Measurements from ENCODE around the gene PSMD10. TPM values are rescaled to one million over a fixed set of nuclear protein-coding genes. Genes with fewer than 3 reads are reported as not detected.

Gene PSMD10, protein sequence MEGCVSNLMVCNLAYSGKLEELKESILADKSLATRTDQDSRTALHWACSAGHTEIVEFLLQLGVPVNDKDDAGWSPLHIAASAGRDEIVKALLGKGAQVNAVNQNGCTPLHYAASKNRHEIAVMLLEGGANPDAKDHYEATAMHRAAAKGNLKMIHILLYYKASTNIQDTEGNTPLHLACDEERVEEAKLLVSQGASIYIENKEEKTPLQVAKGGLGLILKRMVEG
- polyA plus RNA-seq (2014; cell fraction: cytosol; rRNA removed), result 92.9 and 93.7 TPM in 2 replicates
- 34.9 and 50.8 TPM in 2 replicates for polyA plus RNA-seq (2014; cell fraction: nucleus; rRNA removed)

DNA sequence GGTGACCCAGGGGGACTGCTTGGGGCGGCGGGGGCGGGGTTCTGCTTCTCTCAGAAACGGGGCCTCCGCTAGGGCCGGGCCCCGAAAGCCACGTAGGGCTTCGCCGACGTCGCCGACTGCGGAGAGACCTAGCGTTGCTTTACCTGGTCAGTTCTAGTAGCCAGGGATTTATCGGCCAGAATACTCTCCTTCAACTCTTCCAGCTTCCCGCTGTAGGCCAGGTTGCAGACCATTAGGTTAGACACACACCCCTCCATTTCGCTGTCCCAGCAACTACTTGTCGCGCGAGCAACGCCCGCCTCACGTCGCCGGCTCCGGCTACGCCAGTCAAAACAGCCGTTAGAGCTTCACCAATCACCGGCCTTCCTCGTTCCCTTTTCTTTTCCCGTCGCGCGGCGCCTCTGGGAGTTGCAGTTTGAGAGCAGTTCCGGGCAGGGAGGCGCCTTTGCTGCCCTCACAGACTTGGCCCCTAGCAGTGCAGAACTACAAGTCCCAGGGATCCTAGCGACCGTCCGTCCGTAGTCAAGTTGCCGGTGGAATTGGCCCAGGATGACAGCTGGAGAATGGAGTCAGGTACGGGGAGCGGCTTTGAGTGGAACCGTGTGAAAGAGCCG, at the start of gene PSMD10, which contains the start of gene ATG4A:
PSMD10 (minus strand) TSS at position 279 of the 614 bp plus-strand sequence; CDS start at position 257, 22 bp downstream.
ATG4A (plus strand) TSS at position 515 of the 614 bp plus-strand sequence; CDS start at position 564, 49 bp downstream.
- peak; percentile 92 for DNase-seq (ENCODE audit: low spot score)

DNA sequence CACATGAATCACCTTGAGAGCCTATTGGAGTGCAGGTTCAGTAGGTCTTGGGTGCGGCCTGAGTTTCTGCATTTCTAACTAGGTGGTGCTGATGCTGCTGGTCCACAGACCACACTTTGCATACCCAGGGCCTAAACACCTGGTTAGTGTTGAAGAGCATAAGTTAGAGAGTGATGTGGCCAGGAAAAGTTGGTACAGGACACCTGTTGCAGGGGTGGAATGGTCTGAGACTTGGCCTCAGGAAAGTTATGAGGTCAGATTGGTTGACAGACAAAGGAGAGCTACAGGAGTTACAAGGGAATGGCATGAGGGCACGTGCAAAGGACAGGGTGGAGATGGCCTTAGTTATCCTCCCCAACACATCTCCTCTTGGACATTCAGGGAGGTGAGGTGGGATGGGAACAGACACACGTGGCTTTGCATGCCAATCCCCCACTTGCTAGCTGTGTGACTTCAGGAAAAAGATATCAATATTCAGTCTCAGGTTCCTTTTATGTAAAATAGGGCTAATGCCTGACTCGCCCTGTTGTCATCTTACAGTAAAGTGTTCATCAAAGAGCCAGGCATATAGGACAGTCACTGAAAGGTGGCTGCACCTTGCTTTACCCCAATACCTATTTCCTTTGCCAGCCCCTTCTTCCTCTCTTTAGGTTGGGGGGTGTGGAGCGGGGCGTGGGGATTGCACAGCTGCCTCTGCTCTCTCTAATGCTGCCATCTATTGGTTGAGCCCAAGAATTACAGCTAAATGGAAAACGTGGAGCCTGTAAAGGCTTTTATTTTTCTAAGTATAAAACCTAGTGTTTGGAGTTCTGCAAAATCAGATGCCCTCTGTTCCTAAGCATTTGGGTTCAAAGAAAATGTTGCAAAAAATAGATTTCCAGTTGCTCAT, 47.7 kb upstream of the PSMD10 start:
- no peak for DNase-seq (ENCODE audit: low spot score)

DNA sequence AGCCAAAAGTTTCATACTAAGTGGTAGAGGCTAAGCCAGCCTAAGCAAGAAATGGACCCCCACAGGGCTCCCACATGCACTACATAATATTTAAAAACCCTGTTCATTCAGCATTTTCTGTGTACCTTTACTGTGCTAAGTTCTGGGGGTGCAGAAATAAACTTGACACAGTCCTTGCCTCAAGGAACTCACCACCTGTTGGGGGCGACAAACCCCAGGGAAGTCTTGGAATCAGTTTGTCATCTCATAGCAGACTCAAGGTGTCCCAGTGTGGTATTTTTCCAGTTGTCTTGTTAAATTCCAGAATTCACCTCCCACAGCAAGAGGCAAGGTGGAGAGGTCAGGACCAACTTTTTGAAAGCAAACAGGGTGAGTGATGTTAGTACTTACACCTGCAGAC, 43.4 kb upstream of the PSMD10 start:
- no peak for DNase-seq (ENCODE audit: low spot score)

DNA sequence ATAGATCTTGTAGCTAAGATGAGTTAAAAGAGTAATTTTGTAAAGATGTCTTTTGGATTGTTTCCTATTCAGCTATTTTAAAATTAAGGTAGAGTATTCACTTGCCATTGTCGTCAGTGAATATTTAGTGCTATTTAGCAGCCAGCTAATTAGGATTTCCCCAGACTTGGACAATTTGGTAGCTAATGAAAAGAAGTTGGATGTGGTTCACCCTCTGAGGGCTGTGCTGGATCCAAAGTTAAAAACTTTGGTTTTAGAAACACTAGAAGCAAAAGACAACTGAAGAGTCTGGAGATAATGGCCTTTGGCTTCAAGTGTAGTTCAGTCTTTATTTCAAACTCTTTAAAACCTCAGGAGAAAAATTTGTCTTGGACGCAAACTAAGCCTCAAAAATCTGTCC, 41.5 kb upstream of the PSMD10 start:
- no peak for DNase-seq (ENCODE audit: low spot score)

DNA sequence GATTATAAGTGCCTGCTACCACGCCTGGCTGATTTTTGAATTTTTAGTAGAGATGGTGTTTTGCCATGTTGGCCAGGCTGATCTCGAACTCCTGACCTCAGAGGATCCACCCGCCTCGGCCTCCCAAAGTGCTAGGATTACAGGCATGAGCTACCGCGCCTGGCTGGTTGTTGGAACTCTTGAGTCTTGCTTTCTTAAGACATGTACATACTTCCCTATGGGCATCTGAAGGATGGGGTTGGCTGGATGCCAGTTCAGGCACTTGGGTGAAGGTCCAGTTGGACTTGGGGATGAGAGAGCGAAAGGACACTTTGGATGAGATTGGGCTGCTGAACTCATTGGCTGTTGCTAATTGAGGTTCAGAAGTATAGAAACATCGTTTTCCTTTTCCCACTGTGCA, 40.7 kb upstream of the PSMD10 start:
- DNase-seq (ENCODE audit: low spot score), result no peak

DNA sequence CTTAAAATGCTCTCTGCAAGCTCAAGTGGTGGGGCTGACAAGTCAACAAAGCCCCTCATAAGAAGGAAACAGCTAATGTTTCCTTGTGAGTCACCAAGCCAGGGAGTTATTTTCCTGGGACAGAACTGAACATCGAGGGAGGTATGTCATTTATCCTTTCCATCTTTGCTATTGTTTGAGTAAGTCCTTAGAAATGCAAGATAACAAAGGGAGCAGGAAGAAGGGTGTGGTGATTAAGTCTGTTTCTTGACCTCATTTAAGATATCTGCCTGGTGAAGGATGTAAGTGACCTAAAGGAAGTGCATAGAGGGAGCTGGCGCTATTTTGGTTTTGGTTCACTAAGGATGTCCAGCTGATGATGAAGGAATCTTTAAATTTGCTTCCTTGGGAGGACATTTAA, 40.1 kb upstream of the PSMD10 start:
- no peak for DNase-seq (ENCODE audit: low spot score)

DNA sequence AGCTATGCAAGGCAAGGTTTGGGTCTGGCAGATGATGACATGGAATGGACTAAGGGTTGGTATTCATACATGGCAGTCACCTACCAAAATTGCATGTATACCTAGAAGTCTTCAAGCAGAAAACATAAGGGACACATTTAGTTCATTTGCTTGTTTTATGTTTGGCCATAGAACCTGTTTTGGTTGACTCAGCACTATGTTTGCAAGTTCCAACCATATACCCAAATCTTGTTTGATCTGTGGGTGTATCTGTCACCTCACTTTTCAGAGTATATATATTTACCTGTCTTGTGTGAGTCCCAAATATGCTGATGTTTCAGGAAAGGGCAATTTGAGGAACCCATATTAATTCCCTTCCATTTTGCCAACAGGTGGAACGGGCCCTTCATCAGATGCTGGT, 39.5 kb upstream of the PSMD10 start:
- no peak for DNase-seq (ENCODE audit: low spot score)

DNA sequence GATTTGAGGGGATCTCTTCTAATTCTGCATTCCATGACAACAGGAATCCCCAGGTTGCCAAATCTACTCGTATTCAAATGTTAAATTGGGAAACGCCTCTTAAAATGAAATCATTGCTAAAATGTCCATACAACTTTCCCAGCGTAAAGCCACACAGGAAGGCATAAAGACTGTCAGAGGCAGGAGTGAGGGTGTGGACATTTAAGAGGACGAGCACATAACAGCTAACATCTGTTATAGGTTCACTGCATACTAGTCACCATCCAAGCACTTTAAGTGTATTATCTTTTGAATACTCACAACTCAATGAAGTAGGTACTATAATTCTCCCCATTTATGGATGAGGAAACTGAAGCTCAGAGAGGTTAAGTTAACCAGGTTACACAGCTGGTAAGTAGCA, 35.8 kb upstream of the PSMD10 start:
- no peak for DNase-seq (ENCODE audit: low spot score)

DNA sequence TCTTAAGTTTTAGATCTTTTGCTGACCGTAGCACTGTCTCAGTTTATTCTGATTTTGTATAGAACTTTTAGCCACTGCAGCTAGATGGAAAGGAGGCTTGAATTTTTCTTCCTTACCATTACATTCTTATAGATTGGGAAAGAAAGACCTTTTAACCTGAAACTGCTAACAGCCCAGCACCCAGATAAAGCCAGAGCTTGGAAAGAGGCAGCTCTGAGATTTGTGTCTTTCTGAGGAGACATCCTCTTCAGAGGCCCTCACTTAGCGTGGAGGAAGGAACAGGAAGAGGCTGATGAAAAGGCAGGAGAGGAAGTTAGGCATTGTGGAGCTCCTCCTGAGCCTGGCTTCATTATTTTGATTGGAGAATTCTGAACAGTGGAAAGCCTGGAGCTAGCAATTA, 35.3 kb upstream of the PSMD10 start:
- no peak for DNase-seq (ENCODE audit: low spot score)

DNA sequence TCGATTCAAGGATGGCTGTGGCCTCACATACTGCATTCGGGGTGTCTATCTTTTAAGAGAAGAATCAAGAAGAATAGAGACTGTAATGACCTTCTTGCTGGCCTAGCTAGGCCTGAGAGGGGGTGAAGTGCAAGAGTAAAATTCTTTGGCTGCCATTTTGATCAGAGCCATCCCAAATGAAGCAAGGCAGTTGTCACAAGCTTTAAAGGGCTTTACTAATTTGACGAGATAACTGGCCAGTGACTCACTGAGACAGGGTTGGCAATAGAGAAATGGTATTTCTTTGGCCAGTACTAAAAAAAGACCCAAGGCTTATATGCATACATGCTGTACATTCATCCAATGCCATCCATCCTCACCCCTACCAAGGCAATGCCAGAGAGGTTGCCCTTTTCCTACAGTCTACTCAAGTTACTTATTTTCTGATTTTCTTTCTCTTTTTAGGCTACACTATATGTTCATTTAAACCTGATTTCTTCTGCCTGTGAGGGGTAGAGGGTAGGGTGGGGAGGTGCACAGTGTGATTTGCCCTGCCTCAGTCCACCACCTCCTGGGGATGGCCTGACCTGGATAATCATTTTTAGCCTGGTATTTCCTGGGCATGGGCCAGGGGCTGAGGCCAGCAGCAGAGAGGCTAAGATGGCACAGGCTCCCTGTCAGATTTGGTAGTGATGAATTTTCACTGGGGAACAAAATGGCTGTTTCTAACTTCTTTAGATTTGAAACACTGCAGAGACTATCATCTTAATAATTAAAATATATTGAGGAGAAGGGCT, 32.4 kb upstream of the PSMD10 start:
- DNase-seq (ENCODE audit: low spot score), result no peak

DNA sequence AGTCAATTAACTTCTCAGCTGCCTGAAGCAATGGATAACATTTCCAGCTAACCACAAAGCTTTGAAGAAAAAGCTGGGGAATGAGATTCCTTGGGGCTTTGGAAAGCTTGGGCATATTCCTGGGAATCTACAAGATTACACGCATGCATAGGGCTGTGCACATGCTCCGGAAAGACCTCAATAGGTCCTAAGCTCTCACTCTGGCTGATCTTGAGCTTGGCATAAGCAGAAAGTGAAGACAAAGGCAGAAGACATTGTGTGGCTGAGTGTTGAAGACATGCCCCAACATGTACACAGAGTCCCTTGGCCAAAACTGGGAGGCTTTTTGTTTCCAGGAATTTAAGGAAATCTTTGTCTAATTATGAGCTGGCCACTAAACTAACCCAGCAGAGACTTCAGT, 31.4 kb upstream of the PSMD10 start:
- DNase-seq (ENCODE audit: low spot score), result no peak

DNA sequence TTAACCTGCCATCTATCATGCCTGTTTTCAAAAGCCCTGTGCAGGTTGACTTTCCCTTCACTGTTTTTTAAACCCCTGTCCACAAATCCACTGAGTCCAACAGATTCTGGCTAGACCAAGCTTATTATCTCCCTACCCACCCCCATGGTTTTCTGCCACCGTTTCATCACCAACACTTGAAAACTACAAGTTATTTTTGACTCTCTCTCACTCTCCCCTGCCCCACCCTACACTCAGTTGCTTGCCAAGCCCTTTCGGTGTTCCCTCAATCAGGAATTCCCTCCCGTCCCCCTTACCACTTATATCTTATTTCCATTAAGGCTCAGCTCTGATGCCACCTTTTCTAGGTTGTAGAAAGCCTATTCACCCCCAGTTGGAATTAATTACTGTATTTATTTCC, 29.9 kb upstream of the PSMD10 start:
- no peak for DNase-seq (ENCODE audit: low spot score)

DNA sequence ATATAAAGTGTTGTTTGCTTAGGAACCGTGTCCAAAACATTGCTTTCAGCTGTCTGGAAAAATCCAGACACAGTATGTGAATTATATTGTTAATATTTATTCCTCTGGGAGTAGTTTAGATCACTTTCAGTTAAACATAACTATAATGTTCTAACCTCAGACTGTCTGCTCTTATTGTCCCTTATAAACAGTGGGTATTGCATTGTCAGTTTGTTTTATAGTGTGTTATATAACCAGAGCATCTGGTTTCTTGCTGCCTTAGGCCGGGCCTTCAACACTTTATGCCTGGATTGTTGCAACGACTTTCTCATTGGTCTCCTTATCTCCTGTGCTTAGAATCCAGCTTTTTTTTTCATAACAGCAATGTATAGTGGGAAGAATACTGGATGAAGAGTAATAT, 26.6 kb upstream of the PSMD10 start:
- no peak for DNase-seq (ENCODE audit: low spot score)

DNA sequence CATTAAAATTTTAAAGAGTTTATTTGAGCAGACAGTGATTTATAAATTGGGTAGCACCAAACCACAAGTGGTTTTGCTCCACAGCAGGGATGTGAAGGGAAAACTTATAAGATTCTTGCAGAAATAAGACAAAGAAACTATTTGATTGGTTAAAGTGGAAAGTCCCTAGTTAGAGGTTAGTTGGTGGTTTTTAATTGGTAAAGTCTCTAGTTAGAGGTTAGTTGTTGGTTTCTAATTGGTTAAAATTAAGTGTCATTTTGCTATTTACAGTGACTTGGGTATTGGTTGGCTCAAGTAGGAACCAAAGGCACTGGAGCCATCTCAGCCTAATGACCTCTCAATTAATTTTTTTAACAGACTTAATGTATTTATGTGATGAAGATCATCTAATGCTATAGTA, 23.2 kb upstream of the PSMD10 start:
- DNase-seq (ENCODE audit: low spot score), result no peak

DNA sequence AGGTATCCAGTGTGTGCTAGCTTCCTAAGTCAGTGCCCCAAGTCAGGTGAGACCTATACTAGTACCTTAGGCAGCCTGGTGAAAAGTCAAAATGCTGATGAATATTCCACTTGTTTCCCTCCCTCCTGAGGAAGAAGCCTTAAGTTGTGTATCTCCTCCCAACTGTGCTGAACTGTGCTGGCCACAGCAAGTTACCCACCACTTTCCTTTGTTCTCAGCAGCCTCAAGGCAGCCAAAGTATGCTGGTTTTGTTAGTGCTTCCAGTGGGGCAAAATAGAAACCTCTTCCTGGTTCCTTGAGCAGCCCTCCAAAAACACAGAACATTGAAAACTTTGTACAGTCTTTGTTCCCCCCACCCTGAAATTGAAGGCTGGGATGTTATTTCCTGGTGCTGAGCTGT, 14.1 kb upstream of the PSMD10 start:
- DNase-seq (ENCODE audit: low spot score), result no peak

DNA sequence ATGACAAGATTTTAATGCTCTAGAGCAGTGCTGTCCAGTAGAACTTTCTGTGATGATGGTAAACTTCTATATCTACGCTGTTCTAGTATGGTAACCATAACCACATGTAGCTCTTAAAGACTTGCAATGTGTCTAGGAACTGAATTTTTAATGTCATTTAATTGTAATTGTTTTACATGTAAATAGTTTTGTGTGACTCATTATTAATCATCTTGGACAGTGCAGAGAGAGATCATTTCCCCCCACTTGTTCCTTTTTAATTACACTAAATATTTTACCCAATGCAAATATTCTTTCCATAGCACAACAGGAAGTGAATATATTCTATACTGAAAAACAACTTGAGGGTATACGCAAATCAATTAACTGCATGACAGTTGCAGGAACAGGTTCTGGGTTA, 6.0 kb upstream of the PSMD10 start:
- DNase-seq (ENCODE audit: low spot score), result no peak

DNA sequence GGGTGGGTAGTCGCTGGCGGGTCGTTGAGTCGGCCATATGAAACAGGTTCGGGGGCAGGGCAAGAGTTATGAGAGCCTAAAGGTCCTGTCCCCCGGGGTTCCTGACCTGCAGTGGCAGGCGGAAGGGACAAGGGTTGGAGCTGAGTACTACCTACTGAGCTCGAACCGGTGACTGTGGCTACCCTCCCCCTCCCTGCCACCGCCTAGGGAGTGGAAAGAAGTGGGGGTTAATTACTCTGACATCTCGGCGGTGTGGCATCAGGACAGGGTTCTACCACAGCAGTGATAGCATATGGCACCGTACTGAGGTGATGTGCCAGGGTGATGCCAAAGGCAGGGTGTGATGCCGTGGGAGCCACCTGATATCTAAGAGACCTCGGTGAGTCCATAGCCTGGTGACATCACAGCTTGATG, 543 bp upstream of the PSMD10 start:
- DNase-seq (ENCODE audit: low spot score), result no peak

DNA sequence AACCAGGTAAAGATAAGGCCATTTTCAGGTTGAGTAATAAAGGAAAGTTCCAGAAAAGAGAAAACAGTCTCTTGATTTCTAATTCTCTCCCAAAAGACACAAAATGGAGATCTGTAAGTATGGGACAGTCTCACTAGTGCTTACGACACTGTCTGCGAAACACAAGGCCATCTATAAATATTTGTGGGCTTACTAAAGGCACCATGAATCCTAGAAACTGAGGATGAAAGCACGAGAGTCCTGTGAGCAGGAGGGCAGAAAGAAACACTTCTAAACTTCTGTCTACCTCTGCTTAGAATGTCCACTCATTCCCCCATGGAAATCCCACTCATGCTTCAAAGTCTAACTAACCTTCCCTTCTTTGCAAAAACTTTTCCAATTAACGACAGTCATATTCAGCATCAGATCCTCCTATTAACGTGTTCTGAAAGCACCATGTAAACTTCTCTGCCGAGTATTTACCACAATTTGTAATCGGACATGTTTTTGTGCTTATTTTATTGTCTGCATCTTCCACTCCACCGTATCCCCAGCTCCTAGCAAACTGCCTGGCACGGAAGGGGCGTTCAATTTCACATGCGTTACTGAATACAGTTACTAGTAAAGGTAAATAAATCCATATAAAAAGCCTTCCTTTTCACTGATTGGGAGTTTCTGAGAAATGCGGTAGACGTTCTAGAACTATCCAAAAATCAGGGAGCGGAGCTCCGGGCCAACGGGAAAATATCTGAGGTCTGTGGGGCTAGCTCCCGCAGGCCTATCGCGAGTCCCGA, 665 bp downstream of the PSMD10 start:
- no peak for DNase-seq (ENCODE audit: low spot score)

DNA sequence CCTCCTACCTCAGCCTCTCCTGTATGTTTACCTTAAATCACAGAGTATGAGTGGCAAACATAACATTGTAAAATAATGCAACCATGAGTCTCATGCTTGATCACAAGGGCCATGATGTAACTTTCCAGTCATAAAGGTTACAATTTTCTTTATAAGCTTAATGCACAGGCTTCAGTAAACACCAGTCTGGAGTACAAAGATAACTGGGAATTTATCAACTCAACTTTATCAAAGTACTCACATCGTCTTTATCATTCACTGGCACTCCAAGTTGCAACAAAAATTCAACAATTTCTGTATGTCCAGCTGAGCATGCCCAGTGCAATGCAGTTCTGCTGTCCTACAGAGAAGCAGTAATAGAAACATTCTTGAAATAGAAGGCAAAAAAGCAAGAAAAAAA, 2.8 kb downstream of the PSMD10 start:
- DNase-seq (ENCODE audit: low spot score), result no peak

DNA sequence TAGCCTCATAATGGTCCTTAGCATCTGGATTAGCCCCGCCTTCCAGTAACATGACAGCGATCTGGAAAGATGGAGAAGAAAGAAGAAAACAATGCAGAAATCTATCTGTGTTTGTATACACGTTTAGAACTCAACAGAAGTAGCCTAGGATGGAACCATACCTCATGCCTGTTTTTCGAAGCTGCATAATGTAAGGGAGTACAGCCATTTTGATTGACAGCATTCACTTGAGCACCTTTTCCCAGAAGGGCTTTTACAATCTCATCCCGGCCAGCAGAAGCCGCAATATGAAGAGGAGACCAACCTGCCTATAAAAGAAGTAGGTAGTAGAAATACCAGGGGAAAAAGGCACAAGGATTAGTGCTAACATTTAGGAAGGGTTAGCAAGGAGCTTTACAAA, 3.5 kb downstream of the PSMD10 start:
- no peak for DNase-seq (ENCODE audit: low spot score)

DNA sequence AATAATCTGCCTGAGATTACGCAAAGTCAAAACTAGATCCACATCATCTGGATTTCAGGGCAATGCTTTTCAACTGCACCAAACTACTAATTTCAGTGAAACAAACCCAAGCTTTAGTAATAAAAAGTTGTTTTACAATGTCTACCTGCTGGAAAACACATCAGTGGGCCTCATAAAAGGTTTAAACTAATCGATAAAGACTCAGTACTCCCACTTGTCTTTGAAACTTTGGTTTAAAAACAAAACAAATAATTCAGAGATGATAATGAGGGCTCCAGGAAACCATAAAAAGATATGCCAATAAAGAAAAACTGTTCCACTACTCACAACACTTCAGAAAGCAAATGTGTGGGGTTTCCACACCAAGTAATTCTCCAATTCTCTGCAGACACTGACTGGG, 10.2 kb downstream of the PSMD10 start:
- DNase-seq (ENCODE audit: low spot score), result no peak
